Loucy (cell line): Measurements from ENCODE around the gene NLGN4X.

ENCODE experiments used
- H2AFZ ChIP-seq: fragments of 200-600 bp; sonication (generic); 2 replicates; pipeline ENCODE4 v1.6.0; 2016; ENCODE audit warnings: antibody characterized with exemption, mild to moderate bottlenecking, low read length, moderate library complexity
- H3F3A ChIP-seq: fragments of 200-600 bp; 2 replicates; pipeline ENCODE4 v1.6.0; 2016; ENCODE audit warnings: antibody characterized with exemption, low read depth, mild to moderate bottlenecking
- H3K27me3 ChIP-seq: fragments of 200-600 bp; sonication (generic); 2 replicates; pipeline ENCODE4 v1.6.1; 2014; ENCODE audit warnings: low read length, mild to moderate bottlenecking; ENCODE audit not compliant: insufficient read depth, poor library complexity, severe bottlenecking
- H3K36me3 ChIP-seq: fragments of 200-600 bp; sonication (generic); 2 replicates; pipeline ENCODE4 v1.6.1; 2016; ENCODE audit warnings: low read length; ENCODE audit not compliant: insufficient read depth
- H3K4me1 ChIP-seq: fragments of 200-600 bp; sonication (generic); 2 replicates; pipeline ENCODE4 v1.5.1; 2014; ENCODE audit warnings: low read length, mild to moderate bottlenecking; ENCODE audit not compliant: insufficient read depth, poor library complexity, severe bottlenecking
- H3K4me2 ChIP-seq: fragments of 200-600 bp; sonication (generic); 2 replicates; pipeline ENCODE4 v1.6.0; 2014; ENCODE audit warnings: antibody characterized with exemption, low read length, low read depth, mild to moderate bottlenecking; ENCODE audit not compliant: poor library complexity, severe bottlenecking
- H3K4me3 ChIP-seq: fragments of 200-600 bp; sonication (generic); 2 replicates; pipeline ENCODE4 v1.5.1; 2014; ENCODE audit warnings: low read length, mild to moderate bottlenecking, mixed read lengths; ENCODE audit not compliant: poor library complexity, severe bottlenecking
- H3K79me2 ChIP-seq: fragments of 200-600 bp; sonication (generic); 2 replicates; pipeline ENCODE4 v1.6.1; 2014; ENCODE audit warnings: low read length; ENCODE audit not compliant: insufficient read depth
- H3K9ac ChIP-seq: fragments of 200-600 bp; sonication (generic); 2 replicates; pipeline ENCODE4 v1.6.0; 2014; ENCODE audit warnings: mild to moderate bottlenecking, low read depth, low read length, moderate library complexity; ENCODE audit not compliant: poor library complexity, severe bottlenecking
- H3K9me2 ChIP-seq: fragments of 200-600 bp; sonication (generic); replicated peaks from 2 replicates; pipeline ENCODE4 v1.6.1; 2016; ENCODE audit warnings: low read depth, low read length, mixed read lengths
- H3K9me3 ChIP-seq: fragments of 200-600 bp; sonication (generic); 2 replicates; pipeline ENCODE4 v1.6.1; 2014; ENCODE audit warnings: mild to moderate bottlenecking, antibody characterized with exemption, low read length, low read depth; ENCODE audit not compliant: insufficient read depth
- H4K20me1 ChIP-seq: fragments of 200-600 bp; sonication (generic); 2 replicates; pipeline ENCODE4 v1.6.0; 2014; ENCODE audit warnings: antibody characterized with exemption, low read length, mild to moderate bottlenecking; ENCODE audit not compliant: insufficient read depth, poor library complexity, severe bottlenecking
- CTCF ChIP-seq: fragments of 200-600 bp; sonication (generic); conservative IDR thresholded peaks from 2 replicates; pipeline ENCODE4 v1.5.1; 2014; ENCODE audit warnings: mild to moderate bottlenecking, antibody characterized with exemption, low read length
- EZH2phosphoT487 ChIP-seq: fragments of 200-600 bp; IDR thresholded peaks from 2 replicates; pipeline ENCODE4 v1.6.1; 2018; ENCODE audit warnings: antibody characterized with exemption, mild to moderate bottlenecking, moderate library complexity, borderline replicate concordance

The NLGN4X gene

DNA sequence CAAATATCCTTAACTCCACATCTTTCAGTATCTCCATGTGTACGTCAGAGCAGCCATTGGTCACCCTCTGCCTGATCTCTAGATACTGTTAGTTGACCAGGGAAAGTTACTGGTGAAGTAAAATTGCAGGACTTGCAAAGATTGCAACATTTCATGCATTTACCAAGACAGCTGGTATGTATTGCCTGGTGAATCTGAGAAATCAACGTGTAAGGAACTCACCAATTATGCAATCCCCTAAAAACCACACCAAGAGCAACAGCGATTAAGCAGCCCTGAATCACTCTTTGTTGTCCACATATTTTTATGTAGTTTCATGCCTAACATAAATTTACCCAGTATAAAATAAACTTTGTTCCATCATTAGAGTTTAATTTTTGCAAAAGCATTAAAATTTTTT lies 271.2 kb downstream of the NLGN4X start:
- TF ChIP-seq CTCF = no peak
- TF ChIP-seq EZH2phosphoT487 = no peak
- Histone ChIP-seq H3K9ac (no peak overlapping the region), H3F3A (no peaks in the 10 kb centered on the region), H3K9me2 (no peaks in the 10 kb centered on the region), H3K4me2 (no peak overlapping the region), H3K79me2 (no peaks in the 10 kb centered on the region), H2AFZ (no peak overlapping the region), H3K4me1 (no peaks in the 10 kb centered on the region), H3K9me3 (no peaks in the 10 kb centered on the region), H4K20me1 (no peaks in the 10 kb centered on the region), H3K4me3 (no peak overlapping the region), H3K27me3 (no peaks in the 10 kb centered on the region), H3K36me3 (no peaks in the 10 kb centered on the region)

DNA sequence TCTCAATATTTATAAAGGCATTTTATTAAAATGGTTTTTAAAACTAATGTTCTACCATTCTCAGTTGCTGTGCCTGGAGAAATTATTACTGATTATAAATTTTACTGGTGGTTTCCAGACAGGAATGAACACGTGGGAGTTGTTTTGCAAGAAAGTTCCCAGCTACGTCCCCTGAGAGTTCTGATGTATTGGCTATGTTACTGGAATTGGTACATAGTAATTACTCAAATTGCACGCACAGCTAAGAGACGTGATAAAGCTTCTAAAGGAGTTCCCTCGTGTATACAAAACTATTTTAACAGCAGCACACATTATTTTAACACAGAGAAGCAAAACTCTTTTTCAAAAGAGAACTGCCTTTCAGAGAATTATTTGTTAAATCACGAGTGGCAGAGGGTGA lies 292.2 kb downstream of the NLGN4X start:
- Histone ChIP-seq H3K4me3 (no peak overlapping the region), H3F3A (no peaks in the 10 kb centered on the region), H2AFZ (no peak overlapping the region)

DNA sequence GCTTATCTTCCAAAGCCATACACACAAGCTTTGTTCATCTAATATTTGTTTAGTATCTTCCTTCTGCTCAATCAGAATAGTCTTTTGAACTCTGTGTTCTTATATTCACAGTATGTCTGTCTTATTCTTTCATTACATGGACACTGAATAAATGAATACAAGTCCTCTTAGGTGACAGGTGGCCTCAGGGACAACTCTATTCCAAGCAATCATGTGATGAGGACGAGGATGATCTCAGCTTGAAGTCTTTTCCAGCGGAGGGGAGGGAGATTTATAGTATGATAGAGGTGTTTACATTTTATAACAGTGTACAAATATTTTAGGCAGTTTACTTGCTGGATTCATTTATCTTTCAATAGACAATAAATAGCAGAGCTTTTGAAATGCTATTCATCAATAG lies 300.4 kb downstream of the NLGN4X start:
- Histone ChIP-seq H3K4me3 (no peak overlapping the region), H4K20me1 (no peaks in the 10 kb centered on the region), H3K36me3 (no peaks in the 10 kb centered on the region), H3K9me2 (no peaks in the 10 kb centered on the region), H3F3A (no peaks in the 10 kb centered on the region), H3K9me3 (no peaks in the 10 kb centered on the region), H3K4me1 (no peaks in the 10 kb centered on the region), H3K27me3 (no peaks in the 10 kb centered on the region), H3K79me2 (no peaks in the 10 kb centered on the region), H3K9ac (no peak overlapping the region), H3K4me2 (no peak overlapping the region), H2AFZ (no peak overlapping the region)
- TF ChIP-seq EZH2phosphoT487 (no peak), CTCF (no peak)

More for the DNA sequence above, 292.2 kb downstream of the NLGN4X start:
- TF ChIP-seq EZH2phosphoT487 (no peak), CTCF (no peak)
- Histone ChIP-seq H3K79me2 (no peaks in the 10 kb centered on the region), H3K9me3 (no peaks in the 10 kb centered on the region), H3K4me1 (no peaks in the 10 kb centered on the region), H3K27me3 (no peaks in the 10 kb centered on the region), H3K4me2 (no peak overlapping the region), H3K9ac (no peak overlapping the region), H4K20me1 (no peaks in the 10 kb centered on the region), H3K9me2 (no peaks in the 10 kb centered on the region), H3K36me3 (no peaks in the 10 kb centered on the region)
